RWPE2 (cell line): ENCODE results near the gene SCARB1.

Experiments used
- ATAC-seq: fragments of 200-7000 bp; cut with Tn5 transposase; 3 replicates; pipeline ENCODE4 v1.9.1; 2021; ENCODE audit warnings: low read depth
- DNase-seq: peaks from one replicate; pipeline ENCODE4 v3.0.0-alpha.2; 2020; ENCODE audit warnings: low spot score
- H3K27ac ChIP-seq: fragments of 450-650 bp; 2 replicates; pipeline ENCODE4 v1.5.1; 2017; ENCODE audit warnings: mild to moderate bottlenecking; ENCODE audit not compliant: poor library complexity, severe bottlenecking
- H3K27me3 ChIP-seq: fragments of 250-450 bp; sonication (Bioruptor Pico); 2 replicates; pipeline ENCODE4 v1.5.1; 2021; ENCODE audit warnings: mild to moderate bottlenecking, moderate library complexity; ENCODE audit not compliant: insufficient read depth, poor library complexity, severe bottlenecking
- H3K36me3 ChIP-seq: fragments of 250-450 bp; sonication (Bioruptor Pico); 2 replicates; pipeline ENCODE4 v1.5.1; 2020; ENCODE audit warnings: low read depth, mild to moderate bottlenecking, moderate library complexity
- H3K4me1 ChIP-seq: fragments of 250-450 bp; sonication (Bioruptor Pico); 2 replicates; pipeline ENCODE4 v1.5.1; 2021; ENCODE audit warnings: mild to moderate bottlenecking, moderate library complexity; ENCODE audit not compliant: insufficient read depth, poor library complexity, severe bottlenecking
- H3K4me3 ChIP-seq: fragments of 250-450 bp; sonication (Bioruptor Pico); 2 replicates; pipeline ENCODE4 v1.5.1; 2021; ENCODE audit warnings: mild to moderate bottlenecking, moderate library complexity; ENCODE audit not compliant: severe bottlenecking
- H3K9me3 ChIP-seq: fragments of 250-450 bp; sonication (Bioruptor Pico); 2 replicates; pipeline ENCODE4 v1.5.1; 2021; ENCODE audit warnings: mild to moderate bottlenecking, moderate library complexity; ENCODE audit not compliant: severe bottlenecking
- CTCF ChIP-seq: fragments of 450-650 bp; IDR thresholded peaks from one replicate; pipeline ENCODE4 v1.5.1; 2017; ENCODE audit warnings: mild to moderate bottlenecking, moderate library complexity; ENCODE audit not compliant: poor library complexity, severe bottlenecking

Gene SCARB1

GRCh38 chr12:124909831-124910560 lies 46.3 kb upstream of the SCARB1 start:
- TF ChIP-seq CTCF: no peak
- DNase-seq: no peak
- Histone ChIP-seq H3K4me1 (peaks cover 13% of the 10 kb centered on the region), H3K27me3 (no peaks in the 10 kb centered on the region), H3K4me3 (no peak overlapping the region), H3K36me3 (peaks cover 21% of the 10 kb centered on the region), H3K27ac (peak overlapping the region; percentile 82), H3K9me3 (no peaks in the 10 kb centered on the region)
- ATAC-seq: peak; percentile 55

GRCh38 chr12:124906606-124907261 lies 43.1 kb upstream of the SCARB1 start:
- peak; percentile 99 for TF ChIP-seq CTCF
- no peaks in the 10 kb centered on the region for H3K27me3 ChIP-seq
- ATAC-seq: peak; percentile 22
- H3K27ac ChIP-seq: peak overlapping the region; percentile 58
- peak; percentile 86 for DNase-seq
- H3K9me3 ChIP-seq: no peaks in the 10 kb centered on the region
- no peak overlapping the region for H3K4me3 ChIP-seq
- H3K36me3 ChIP-seq: peaks cover 10% of the 10 kb centered on the region
- H3K4me1 ChIP-seq: peaks cover 18% of the 10 kb centered on the region

- H3K27ac ChIP-seq: peak overlapping the region; percentile 58
- H3K36me3 ChIP-seq: no peaks in the 10 kb centered on the region
- H3K4me1 ChIP-seq: peaks cover 11% of the 10 kb centered on the region
- H3K9me3 ChIP-seq: no peaks in the 10 kb centered on the region
- no peak overlapping the region for H3K4me3 ChIP-seq
- ATAC-seq: peak; percentile 79
- DNase-seq: peak; percentile 83
- no peaks in the 10 kb centered on the region for H3K27me3 ChIP-seq
- TF ChIP-seq CTCF: no peak
These were observed 40.8 kb upstream of the SCARB1 start for GRCh38 chr12:124904306-124905098.

- no peak overlapping the region for H3K4me3 ChIP-seq
- H3K4me1 ChIP-seq: peaks cover 11% of the 10 kb centered on the region
- no peaks in the 10 kb centered on the region for H3K9me3 ChIP-seq
- no peak for ATAC-seq
- no peak for TF ChIP-seq CTCF
- H3K27me3 ChIP-seq: no peaks in the 10 kb centered on the region
- no peaks in the 10 kb centered on the region for H3K36me3 ChIP-seq
- DNase-seq: no peak
- H3K27ac ChIP-seq: no peak overlapping the region
These were observed 39.3 kb upstream of the SCARB1 start for GRCh38 chr12:124902916-124903315.
